GM18858 (cell line): ENCODE measurements around the gene SEMA4D.
A peak's percentile ranks its signal among the peaks of the same experiment; 100 is the strongest.

ENCODE experiments used
- ATAC-seq: cut with Tn5 transposase; IDR thresholded peaks from one replicate; pipeline ENCODE4 v1.9.1; 2021; ENCODE audit not compliant: unreplicated experiment

Gene SEMA4D

GRCh38 chr9:89434636-89435035 is 63.3 kb downstream of the SEMA4D start:
- no peak for ATAC-seq

- no peak for ATAC-seq
Measured at GRCh38 chr9:89433826-89434225, 64.1 kb downstream of the SEMA4D start.

GRCh38 chr9:89432986-89433530 is 64.9 kb downstream of the SEMA4D start:
- ATAC-seq: no peak

- no peak for ATAC-seq
Measured at GRCh38 chr9:89431930-89432725, 65.8 kb downstream of the SEMA4D start.

GRCh38 chr9:89430995-89431394 is 66.9 kb downstream of the SEMA4D start:
- ATAC-seq: no peak

GRCh38 chr9:89428901-89429890 is 68.7 kb downstream of the SEMA4D start:
- ATAC-seq: no peak

- ATAC-seq: no peak
Measured at GRCh38 chr9:89428222-89428761, 69.6 kb downstream of the SEMA4D start.

- no peak for ATAC-seq
Measured at GRCh38 chr9:89427621-89428221, 70.2 kb downstream of the SEMA4D start.

- peak; percentile 65 for ATAC-seq
Measured at GRCh38 chr9:89426384-89426961, 71.4 kb downstream of the SEMA4D start.

- no peak for ATAC-seq
Measured at GRCh38 chr9:89425921-89426383, 72.0 kb downstream of the SEMA4D start.

- no peak for ATAC-seq
Measured at GRCh38 chr9:89425024-89425805, 72.7 kb downstream of the SEMA4D start.

- ATAC-seq: no peak
Measured at GRCh38 chr9:89422151-89422975, 75.5 kb downstream of the SEMA4D start.

GRCh38 chr9:89421595-89421994 is 76.3 kb downstream of the SEMA4D start:
- no peak for ATAC-seq

GRCh38 chr9:89420397-89421178 is 77.3 kb downstream of the SEMA4D start:
- no peak for ATAC-seq

- no peak for ATAC-seq
Measured at GRCh38 chr9:89419978-89420394, 77.9 kb downstream of the SEMA4D start.

- ATAC-seq: peak; percentile 54
Measured at GRCh38 chr9:89418882-89419640, 78.9 kb downstream of the SEMA4D start.

GRCh38 chr9:89418474-89418845 is 79.5 kb downstream of the SEMA4D start:
- no peak for ATAC-seq
